ENCODE data around the gene CCNY. TPM values are rescaled to one million over a fixed set of nuclear protein-coding genes. Genes with fewer than 3 reads are reported as not detected.

The CCNY gene
- total and polyA plus RNA-seq, 2 of the 13 experiments (the other 11 are each of a cell fraction or from before 2014, with no cell fraction given), result 48.2 to 54.7 TPM

DNA sequence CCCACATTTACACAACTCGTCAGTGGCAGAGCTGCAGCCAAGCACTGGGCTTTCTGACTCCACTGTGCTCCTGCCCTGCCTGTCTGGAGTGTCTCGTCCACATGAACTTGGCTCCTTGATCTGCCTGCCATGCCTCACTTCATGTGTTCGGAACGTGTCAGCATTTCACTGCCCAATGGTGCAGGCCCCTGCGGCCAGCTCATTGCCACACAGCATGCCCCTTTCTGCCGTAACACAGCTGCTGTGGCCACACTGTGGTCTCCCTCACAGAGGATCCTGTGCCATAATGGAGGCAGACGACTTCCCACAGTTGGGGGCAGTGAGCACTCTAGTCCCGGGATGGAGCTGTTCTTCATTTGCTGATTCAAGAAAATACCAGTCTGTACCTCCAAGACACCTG is 174.6 kb downstream of the CCNY start:
- intact Hi-C loops (cut with micrococcal nuclease; ENCODE audit: unreplicated experiment), result no loop called here
- POLR2A ChIA-PET, result no interaction called here

More for the DNA sequence above, 174.6 kb downstream of the CCNY start:
- CTCF ChIA-PET (ENCODE audit: low intra/inter-chr PET ratio, low total read pairs), result no interaction called here
- FAIRE-seq, result no peak
- Histone ChIP-seq H3K9me3 (ENCODE audit: low read length) (no peaks in the 10 kb centered on the region), H3K27me3 (ENCODE audit: control insufficient read depth in 1 of 2, insufficient read depth in 2 of 2, low read length in 2 of 2) (no peaks in the 10 kb centered on the region), H3K79me2 (ENCODE audit: insufficient read depth, low read length) (no peaks in the 10 kb centered on the region), H3K4me2 (ENCODE audit: low read depth, low read length) (no peak overlapping the region), H3K4me1 (ENCODE audit: insufficient read depth, low read length) (no peaks in the 10 kb centered on the region), H2AFZ (ENCODE audit: low read length) (no peak overlapping the region), H3K9ac (ENCODE audit: insufficient read depth, low read depth, low read length) (no peak overlapping the region), H4K20me1 (ENCODE audit: insufficient read depth, low read length) (no peaks in the 10 kb centered on the region), H3K4me3 (replicated peaks in 1 of 3; ENCODE audit: insufficient read depth in 1 of 3, low read depth in 2 of 3, low read length in 3 of 3) (no peak overlapping the region), H3K36me3 (replicated peaks in 1 of 2; ENCODE audit: control insufficient read depth in 1 of 2, insufficient read depth in 2 of 2, low read length in 2 of 2) (peaks cover 4 to 14% of the 10 kb centered on the region in 2 experiments), H3K27ac (ENCODE audit: extremely low read length, insufficient read depth, low read length) (no peak overlapping the region)
- no TSS peak for BruUV-seq (replicated peaks)
- in situ Hi-C loops (cut with HindIII; ENCODE audit: extremely low pct_ligation_motif_present, low pct_unique_long_range_greater_than_20kb), result no loop called here
- no peak for DNase-seq (ENCODE audit: low spot score)
- 98% methylated on average over 8 of the region's 8 CpGs for WGBS (ENCODE audit: low lambda C conversion rate)
- no peak for TF ChIP-seq ZNF124 (CRISPR knock-in tag; IDR thresholded peaks at IDR 0.05)
- TF ChIP-seq ARNTL (CRISPR knock-in tag; IDR thresholded peaks at IDR 0.05), result no peak
- TF ChIP-seq RELA (CRISPR knock-in tag; IDR thresholded peaks at IDR 0.05), result no peak
- TF ChIP-seq ZEB1 (IDR thresholded peaks at IDR 0.05; ENCODE audit: insufficient replicate concordance, low read depth), result no peak
- no peak for TF ChIP-seq ZNF264 (CRISPR knock-in tag; IDR thresholded peaks at IDR 0.05)
- TF ChIP-seq, protein P1, sequence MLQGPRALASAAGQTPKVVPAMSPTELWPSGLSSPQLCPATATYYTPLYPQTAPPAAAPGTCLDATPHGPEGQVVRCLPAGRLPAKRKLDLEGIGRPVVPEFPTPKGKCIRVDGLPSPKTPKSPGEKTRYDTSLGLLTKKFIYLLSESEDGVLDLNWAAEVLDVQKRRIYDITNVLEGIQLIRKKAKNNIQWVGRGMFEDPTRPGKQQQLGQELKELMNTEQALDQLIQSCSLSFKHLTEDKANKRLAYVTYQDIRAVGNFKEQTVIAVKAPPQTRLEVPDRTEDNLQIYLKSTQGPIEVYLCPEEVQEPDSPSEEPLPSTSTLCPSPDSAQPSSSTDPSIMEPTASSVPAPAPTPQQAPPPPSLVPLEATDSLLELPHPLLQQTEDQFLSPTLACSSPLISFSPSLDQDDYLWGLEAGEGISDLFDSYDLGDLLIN (CRISPR knock-in tag; IDR thresholded peaks at IDR 0.05; ENCODE audit: borderline replicate concordance), result no peak
- TF ChIP-seq ZNF567 (CRISPR knock-in tag; IDR thresholded peaks at IDR 0.05; ENCODE audit: borderline replicate concordance), result no peak
- no peak for TF ChIP-seq ZNF274 (CRISPR knock-in tag; IDR thresholded peaks at IDR 0.05)
- TF ChIP-seq, protein P2, sequence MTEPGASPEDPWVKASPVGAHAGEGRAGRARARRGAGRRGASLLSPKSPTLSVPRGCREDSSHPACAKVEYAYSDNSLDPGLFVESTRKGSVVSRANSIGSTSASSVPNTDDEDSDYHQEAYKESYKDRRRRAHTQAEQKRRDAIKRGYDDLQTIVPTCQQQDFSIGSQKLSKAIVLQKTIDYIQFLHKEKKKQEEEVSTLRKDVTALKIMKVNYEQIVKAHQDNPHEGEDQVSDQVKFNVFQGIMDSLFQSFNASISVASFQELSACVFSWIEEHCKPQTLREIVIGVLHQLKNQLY (CRISPR knock-in tag; IDR thresholded peaks at IDR 0.05), result no peak
- TF ChIP-seq, protein P3, sequence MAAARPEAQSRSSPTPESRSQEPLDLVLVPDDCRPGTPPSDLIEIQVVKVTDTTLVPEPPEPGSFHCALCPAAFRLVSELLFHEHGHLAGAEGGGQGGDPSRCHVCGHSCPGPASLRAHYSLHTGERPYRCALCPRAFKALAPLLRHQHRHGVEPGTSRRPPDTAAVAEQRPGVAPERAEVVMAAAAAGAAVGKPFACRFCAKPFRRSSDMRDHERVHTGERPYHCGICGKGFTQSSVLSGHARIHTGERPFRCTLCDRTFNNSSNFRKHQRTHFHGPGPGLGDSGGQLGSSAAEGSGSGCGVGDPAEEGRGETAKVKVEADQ (CRISPR knock-in tag; IDR thresholded peaks at IDR 0.05; ENCODE audit: borderline replicate concordance), result no peak
- TF ChIP-seq ZNF235 (CRISPR knock-in tag; IDR thresholded peaks at IDR 0.05; ENCODE audit: borderline replicate concordance), result no peak
- TF ChIP-seq ZFY (CRISPR knock-in tag; IDR thresholded peaks at IDR 0.05), result no peak
- TF ChIP-seq, protein P4, sequence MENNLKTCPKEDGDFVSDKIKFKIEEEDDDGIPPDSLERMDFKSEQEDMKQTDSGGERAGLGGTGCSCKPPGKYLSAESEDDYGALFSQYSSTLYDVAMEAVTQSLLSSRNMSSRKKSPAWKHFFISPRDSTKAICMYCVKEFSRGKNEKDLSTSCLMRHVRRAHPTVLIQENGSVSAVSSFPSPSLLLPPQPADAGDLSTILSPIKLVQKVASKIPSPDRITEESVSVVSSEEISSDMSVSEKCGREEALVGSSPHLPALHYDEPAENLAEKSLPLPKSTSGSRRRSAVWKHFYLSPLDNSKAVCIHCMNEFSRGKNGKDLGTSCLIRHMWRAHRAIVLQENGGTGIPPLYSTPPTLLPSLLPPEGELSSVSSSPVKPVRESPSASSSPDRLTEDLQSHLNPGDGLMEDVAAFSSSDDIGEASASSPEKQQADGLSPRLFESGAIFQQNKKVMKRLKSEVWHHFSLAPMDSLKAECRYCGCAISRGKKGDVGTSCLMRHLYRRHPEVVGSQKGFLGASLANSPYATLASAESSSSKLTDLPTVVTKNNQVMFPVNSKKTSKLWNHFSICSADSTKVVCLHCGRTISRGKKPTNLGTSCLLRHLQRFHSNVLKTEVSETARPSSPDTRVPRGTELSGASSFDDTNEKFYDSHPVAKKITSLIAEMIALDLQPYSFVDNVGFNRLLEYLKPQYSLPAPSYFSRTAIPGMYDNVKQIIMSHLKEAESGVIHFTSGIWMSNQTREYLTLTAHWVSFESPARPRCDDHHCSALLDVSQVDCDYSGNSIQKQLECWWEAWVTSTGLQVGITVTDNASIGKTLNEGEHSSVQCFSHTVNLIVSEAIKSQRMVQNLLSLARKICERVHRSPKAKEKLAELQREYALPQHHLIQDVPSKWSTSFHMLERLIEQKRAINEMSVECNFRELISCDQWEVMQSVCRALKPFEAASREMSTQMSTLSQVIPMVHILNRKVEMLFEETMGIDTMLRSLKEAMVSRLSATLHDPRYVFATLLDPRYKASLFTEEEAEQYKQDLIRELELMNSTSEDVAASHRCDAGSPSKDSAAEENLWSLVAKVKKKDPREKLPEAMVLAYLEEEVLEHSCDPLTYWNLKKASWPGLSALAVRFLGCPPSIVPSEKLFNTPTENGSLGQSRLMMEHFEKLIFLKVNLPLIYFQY (CRISPR knock-in tag; IDR thresholded peaks at IDR 0.05; ENCODE audit: borderline replicate concordance), result no peak
- no peak for TF ChIP-seq PTBP1 (IDR thresholded peaks at IDR 0.05; ENCODE audit: low read depth, low read length, poor library complexity, severe bottlenecking)
- ATAC-seq, result no peak

Data from HepG2 (cell line).